A549 (cell line): ENCODE results near the gene ASCC2.

Experiments
- CHD2 ChIP-seq: fragments of 150-350 bp; IDR thresholded peaks from 2 replicates; pipeline ENCODE4 v1.6.1; 2014; ENCODE audit warnings: low read length; ENCODE audit not compliant: partially characterized antibody
- EP300 ChIP-seq, 2 experiments: fragments of >200 bp; sonication (Bioruptor Twin); formaldehyde crosslinking; IDR thresholded peaks; 2 replicates in 1 of 2; 3 replicates in 1 of 2; pipeline ENCODE4 v1.6.1; 2016 to 2017
- ESRRA ChIP-seq: fragments of 150-350 bp; IDR thresholded peaks from 2 replicates; pipeline ENCODE4 v1.6.1; 2014; ENCODE audit warnings: mild to moderate bottlenecking, low read length, borderline replicate concordance
- HOXA7 ChIP-seq: fragments of 250-450 bp; sonication (Bioruptor Pico); IDR thresholded peaks from 2 replicates; pipeline ENCODE4 v1.5.0; 2020; ENCODE audit warnings: mild to moderate bottlenecking, moderate library complexity
- JUNB ChIP-seq: fragments of >200 bp; sonication (Bioruptor Twin); formaldehyde crosslinking; IDR thresholded peaks from 2 replicates; pipeline ENCODE4 v1.6.1; 2016
- KDM1A ChIP-seq: fragments of 200-600 bp; sonication (generic); IDR thresholded peaks from 2 replicates; pipeline ENCODE4 v1.6.1; 2016; ENCODE audit warnings: low read depth, mild to moderate bottlenecking
- MYC ChIP-seq: IDR thresholded peaks from 2 replicates; pipeline ENCODE4 v1.6.1; 2012; ENCODE audit warnings: mild to moderate bottlenecking, inconsistent platforms, low read length, improper control_type of control experiment, borderline replicate concordance
- POLR2A ChIP-seq: IDR thresholded peaks from 2 replicates; pipeline ENCODE4 v1.6.1; 2012; ENCODE audit warnings: mild to moderate bottlenecking, low read length
- POLR2AphosphoS2 ChIP-seq: conservative IDR thresholded peaks from 2 replicates; pipeline ENCODE4 v1.6.1; 2012; ENCODE audit warnings: low read length, improper control_type of control experiment, inconsistent platforms
- RAD21 ChIP-seq, 2 experiments: fragments of >200 bp in 1 of 2; sonication (Bioruptor Twin) in 1 of 2; formaldehyde crosslinking in 1 of 2; IDR thresholded peaks in 1 of 2; conservative IDR thresholded peaks in 1 of 2; 2 replicates in 1 of 2; 3 replicates in 1 of 2; pipeline ENCODE4 v1.6.1; 2012 to 2018; ENCODE audit warnings: inconsistent platforms in 1 of 2
- TP53 ChIP-seq: fragments of 250-450 bp; sonication (Bioruptor Pico); IDR thresholded peaks from 2 replicates; pipeline ENCODE4 v1.5.0; 2021; ENCODE audit warnings: mild to moderate bottlenecking, moderate library complexity
- TF ChIP-seq, protein P1 (sequence below): fragments of 450-650 bp; IDR thresholded peaks from 2 replicates; pipeline ENCODE4 v1.6.1; 2014; ENCODE audit warnings: antibody characterized with exemption
- TF ChIP-seq, protein P2 (sequence below): fragments of >200 bp; sonication (Bioruptor Twin); formaldehyde crosslinking; IDR thresholded peaks from 3 replicates; pipeline ENCODE4 v1.5.1; 2016
- TF ChIP-seq, protein P3 (sequence below): fragments of 200-600 bp; sonication (generic); IDR thresholded peaks from 2 replicates; pipeline ENCODE4 v1.6.1; 2016; ENCODE audit warnings: antibody characterized with exemption, mild to moderate bottlenecking, moderate library complexity

DNA sequence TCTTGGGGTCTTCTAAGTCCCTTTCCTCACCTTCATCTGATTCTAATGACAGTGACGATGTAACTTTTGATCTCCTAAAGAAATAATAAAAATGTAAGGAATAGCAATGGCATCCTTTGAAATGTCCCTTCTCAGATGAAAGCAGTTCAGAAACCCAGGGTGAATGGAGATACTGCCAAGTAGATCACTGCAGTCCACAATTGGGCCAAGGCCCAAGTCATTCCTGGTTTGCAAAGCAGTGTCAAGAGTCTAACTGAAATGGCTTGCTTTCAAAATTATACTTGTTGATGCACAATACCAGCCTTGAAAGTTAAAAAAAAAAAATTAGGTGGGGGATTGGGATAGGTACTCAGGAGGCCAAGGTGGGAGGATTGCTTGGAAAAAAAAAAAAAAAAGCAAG is 20.4 kb downstream of the ASCC2 start:
- TF ChIP-seq, protein P1, sequence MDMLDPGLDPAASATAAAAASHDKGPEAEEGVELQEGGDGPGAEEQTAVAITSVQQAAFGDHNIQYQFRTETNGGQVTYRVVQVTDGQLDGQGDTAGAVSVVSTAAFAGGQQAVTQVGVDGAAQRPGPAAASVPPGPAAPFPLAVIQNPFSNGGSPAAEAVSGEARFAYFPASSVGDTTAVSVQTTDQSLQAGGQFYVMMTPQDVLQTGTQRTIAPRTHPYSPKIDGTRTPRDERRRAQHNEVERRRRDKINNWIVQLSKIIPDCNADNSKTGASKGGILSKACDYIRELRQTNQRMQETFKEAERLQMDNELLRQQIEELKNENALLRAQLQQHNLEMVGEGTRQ, result no peak
- TF ChIP-seq, protein P2, sequence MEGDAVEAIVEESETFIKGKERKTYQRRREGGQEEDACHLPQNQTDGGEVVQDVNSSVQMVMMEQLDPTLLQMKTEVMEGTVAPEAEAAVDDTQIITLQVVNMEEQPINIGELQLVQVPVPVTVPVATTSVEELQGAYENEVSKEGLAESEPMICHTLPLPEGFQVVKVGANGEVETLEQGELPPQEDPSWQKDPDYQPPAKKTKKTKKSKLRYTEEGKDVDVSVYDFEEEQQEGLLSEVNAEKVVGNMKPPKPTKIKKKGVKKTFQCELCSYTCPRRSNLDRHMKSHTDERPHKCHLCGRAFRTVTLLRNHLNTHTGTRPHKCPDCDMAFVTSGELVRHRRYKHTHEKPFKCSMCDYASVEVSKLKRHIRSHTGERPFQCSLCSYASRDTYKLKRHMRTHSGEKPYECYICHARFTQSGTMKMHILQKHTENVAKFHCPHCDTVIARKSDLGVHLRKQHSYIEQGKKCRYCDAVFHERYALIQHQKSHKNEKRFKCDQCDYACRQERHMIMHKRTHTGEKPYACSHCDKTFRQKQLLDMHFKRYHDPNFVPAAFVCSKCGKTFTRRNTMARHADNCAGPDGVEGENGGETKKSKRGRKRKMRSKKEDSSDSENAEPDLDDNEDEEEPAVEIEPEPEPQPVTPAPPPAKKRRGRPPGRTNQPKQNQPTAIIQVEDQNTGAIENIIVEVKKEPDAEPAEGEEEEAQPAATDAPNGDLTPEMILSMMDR, result no peak
- TF ChIP-seq CHD2 (no peak), MYC (no peak), POLR2AphosphoS2 (no peak), JUNB (no peak), POLR2A (no peak), KDM1A (no peak), EP300 (IDR thresholded peaks at IDR 0.05) (no peak), RAD21 (conservative IDR thresholded peaks at IDR 0.05 in 1 of 2, IDR thresholded peaks at IDR 0.05 in 1 of 2) (no peak), TP53 (CRISPR knock-in tag) (no peak), ESRRA (no peak), HOXA7 (CRISPR knock-in tag) (no peak)
- TF ChIP-seq, protein P3, sequence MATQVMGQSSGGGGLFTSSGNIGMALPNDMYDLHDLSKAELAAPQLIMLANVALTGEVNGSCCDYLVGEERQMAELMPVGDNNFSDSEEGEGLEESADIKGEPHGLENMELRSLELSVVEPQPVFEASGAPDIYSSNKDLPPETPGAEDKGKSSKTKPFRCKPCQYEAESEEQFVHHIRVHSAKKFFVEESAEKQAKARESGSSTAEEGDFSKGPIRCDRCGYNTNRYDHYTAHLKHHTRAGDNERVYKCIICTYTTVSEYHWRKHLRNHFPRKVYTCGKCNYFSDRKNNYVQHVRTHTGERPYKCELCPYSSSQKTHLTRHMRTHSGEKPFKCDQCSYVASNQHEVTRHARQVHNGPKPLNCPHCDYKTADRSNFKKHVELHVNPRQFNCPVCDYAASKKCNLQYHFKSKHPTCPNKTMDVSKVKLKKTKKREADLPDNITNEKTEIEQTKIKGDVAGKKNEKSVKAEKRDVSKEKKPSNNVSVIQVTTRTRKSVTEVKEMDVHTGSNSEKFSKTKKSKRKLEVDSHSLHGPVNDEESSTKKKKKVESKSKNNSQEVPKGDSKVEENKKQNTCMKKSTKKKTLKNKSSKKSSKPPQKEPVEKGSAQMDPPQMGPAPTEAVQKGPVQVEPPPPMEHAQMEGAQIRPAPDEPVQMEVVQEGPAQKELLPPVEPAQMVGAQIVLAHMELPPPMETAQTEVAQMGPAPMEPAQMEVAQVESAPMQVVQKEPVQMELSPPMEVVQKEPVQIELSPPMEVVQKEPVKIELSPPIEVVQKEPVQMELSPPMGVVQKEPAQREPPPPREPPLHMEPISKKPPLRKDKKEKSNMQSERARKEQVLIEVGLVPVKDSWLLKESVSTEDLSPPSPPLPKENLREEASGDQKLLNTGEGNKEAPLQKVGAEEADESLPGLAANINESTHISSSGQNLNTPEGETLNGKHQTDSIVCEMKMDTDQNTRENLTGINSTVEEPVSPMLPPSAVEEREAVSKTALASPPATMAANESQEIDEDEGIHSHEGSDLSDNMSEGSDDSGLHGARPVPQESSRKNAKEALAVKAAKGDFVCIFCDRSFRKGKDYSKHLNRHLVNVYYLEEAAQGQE, result no peak
